Measurements from ENCODE around the gene AMMECR1L.
"Not testable (repeated sequence)": the region's sequence is repeated elsewhere in the genome, so short reads cannot be mapped to it uniquely, and the experiment has no call there.

AMMECR1L gene

DNA sequence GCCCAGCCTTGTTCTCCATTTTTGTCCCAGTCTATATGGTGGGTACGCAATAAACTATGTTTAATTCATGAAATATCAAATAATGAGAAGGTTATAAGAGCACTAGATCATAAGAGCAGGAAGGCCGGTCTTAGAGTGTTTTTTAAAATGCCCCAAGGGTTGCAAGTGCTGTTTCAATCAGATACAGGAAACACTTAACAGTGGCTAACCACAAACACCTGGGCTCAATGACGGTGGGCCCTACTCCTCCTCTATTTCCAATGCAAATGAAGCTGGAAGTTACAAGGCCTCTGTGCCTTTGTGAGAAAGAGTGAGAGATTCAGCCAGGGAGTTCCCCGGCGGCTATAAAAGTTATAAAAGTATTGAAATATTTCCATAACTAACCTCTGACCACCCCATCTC is 55.9 kb downstream of the AMMECR1L start:
- DNase-seq: peak; percentile 61 to 66

DNA sequence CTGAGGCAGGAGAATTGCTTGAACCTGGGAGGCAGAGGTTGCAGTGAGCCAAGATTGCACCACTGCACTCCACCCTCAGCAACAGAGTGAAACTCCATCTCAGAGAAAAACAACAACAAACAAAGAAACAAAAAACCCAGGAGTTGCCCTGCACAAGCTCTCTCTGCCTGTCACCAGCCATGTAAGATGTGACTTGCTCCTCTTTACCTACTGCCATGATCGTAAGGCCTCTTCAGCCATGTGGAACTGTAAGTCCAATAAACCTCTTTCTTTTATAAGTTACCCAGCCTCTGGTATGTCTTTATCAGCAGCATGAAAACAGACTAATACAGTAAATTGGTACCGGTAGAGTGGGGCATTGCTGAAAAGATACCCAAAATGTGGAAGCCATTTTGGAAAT is 59.0 kb downstream of the AMMECR1L start:
- DNase-seq: not testable (repeated sequence)

DNA sequence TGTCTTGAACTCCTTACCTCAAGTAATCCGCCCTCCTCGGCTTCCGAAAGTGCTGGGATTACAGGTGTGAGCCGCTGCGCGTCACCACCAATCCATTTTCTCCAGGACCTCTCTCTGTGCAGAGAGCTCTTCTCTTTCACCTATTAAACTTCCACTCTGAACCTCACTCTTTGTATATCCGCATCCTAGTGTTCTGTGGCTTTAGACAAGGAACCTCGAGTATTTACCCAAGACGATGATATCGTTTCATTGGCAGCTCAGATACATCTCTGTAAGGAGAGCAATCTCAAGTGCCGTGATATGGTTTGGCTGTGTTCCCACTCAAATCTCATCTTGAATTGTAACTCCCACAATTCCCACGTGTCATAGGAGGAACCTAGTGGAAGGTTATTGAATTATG is 59.7 kb downstream of the AMMECR1L start:
- DNase-seq: no peak

DNA sequence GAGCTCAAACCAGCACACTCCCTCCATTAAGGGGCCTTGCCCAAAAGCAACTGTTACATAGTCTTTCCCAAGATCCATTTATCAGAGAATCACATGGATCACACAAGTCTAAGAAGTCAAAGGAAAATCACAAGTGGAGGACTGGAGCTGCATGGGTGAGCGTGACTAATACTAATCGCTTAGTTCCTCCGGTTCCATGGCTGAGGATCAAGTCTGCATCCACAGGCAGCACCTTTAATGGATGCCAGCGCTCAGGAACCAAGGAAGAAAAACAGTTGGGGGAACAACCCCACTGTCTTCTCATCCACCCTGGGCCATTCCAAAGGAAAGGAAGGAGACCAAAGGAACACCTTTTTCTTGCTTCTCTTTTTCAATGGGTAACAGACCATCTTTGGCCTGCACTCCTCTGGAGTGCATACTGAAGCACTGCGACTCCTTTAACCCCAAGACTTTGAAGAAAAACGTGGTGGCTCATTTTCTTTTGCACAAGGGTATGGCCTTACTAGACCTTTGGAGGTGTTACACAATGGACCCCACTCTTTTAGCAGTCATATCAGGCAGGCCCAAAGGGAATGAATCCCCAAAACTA is 65.6 kb downstream of the AMMECR1L start:
- no peak for DNase-seq

DNA sequence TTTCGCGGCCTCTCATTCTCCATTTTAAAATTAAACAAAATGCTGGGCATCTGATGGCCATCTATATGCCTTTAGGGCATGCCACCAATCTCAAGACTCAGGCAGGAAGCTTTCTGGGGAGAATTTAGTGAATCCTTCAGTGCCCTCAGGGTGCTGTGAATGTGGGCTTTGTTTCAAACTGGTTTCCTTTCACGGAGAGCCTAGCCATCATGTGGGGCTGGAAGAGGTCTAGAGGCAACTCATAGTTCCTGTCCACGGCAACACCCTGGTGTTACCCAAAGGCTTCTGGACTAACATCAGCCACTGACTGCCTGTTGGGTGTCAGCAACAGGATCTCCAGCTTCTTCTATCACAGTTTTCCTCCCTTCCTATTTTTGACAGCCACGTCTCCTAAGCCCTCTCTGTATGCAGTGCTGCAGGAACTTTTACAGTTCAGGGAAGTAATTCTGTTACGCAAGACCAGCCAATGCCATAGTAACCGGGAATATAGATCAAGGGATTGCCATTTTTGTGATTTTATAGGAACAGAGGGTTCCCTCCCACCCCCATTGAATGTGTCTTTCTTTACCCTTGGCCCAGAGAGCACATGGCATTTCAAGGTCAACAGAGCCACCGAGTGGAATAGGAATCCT is 66.8 kb downstream of the AMMECR1L start:
- no peak for DNase-seq

DNA sequence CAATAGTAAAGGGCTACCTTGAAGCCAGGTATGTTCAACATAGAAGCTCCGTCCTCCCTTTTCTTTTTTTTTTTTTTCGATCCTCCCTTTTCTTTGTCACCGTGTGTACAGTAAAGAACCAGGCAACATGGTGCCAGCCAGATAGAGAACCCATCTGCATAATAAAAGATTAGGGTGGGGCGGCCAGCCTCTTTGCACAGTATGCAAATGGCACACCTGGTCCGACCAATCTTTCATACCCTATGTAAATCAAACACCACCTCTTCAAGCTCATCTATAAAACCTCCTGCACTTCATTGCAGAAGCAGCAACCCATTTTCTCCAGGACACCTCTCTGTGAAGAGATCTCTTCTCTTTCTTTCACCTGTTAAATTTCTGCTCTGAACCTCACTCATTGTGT is 67.5 kb downstream of the AMMECR1L start:
- DNase-seq: no peak

DNA sequence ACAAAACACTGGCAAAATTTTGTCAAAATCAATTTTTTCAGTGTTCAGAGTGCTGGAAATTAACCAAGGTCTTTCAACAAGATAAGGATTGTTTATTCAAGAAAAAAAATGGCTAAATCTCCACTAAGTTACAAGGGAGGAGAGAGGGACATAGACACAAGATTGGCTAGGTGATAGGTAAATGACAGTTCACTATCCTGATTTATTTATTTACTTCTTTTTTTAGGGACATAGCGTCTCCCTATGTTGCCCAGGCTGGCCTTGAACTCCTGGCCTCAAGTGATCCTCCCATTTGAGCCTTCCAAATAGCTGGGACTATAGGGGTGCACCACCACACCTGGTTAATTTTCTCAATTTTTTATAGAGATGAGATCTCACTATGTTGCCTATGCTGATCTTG is 71.1 kb downstream of the AMMECR1L start:
- DNase-seq: no peak

DNA sequence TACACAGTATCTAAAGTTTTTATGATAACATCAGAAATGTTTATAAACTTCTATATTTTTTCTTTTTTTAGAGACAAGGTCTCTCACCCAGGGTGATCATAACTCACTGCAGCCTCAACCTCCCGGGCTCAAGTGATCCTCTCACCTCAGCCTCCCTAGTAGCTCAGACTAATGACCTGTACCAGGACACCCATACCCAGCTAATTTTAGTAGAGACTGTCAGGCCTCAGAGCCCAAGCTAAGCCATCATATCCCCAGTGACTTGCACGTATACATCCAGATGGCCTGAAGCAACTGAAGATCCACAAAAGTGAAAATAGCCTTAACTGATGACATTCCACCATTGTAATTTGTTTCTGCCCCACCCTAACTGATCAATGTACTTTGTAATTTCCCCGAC is 73.3 kb downstream of the AMMECR1L start:
- not testable (repeated sequence) for DNase-seq

Measured in stimulated activated CD4-positive, alpha-beta T cell treated with anti-CD3 and anti-CD28 coated beads, Interleukin-2, amount 100 ng/mL, for 24 hours (primary cell).